ENCODE results near the gene IGFBP6. TPM values are rescaled to one million over a fixed set of nuclear protein-coding genes. Genes with fewer than 3 reads are reported as not detected.
A peak's percentile ranks its signal among the peaks of the same experiment; 100 is the strongest.

IGFBP6 gene
- total and polyA plus RNA-seq, 9 of the 15 experiments (the other 6 are each of a cell fraction or from before 2014, with no cell fraction given) = 0.15 to 1.4 (median 0.54) TPM

GRCh38 chr12:53093777-53094393, 3.6 kb upstream of the IGFBP6 start (continued):
- TF ChIP-seq, protein P1, sequence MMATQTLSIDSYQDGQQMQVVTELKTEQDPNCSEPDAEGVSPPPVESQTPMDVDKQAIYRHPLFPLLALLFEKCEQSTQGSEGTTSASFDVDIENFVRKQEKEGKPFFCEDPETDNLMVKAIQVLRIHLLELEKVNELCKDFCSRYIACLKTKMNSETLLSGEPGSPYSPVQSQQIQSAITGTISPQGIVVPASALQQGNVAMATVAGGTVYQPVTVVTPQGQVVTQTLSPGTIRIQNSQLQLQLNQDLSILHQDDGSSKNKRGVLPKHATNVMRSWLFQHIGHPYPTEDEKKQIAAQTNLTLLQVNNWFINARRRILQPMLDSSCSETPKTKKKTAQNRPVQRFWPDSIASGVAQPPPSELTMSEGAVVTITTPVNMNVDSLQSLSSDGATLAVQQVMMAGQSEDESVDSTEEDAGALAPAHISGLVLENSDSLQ (IDR thresholded peaks at IDR 0.05) = 0 out of 2 replicates have a peak, but pooled peaks have one; percentile 28
- TF ChIP-seq GABPA (tag; conservative IDR thresholded peaks at IDR 0.05; ENCODE audit: low read depth) (0 out of 2 replicates have a peak, but pooled peaks have one; percentile 22), SAFB (IDR thresholded peaks at IDR 0.05; ENCODE audit: borderline replicate concordance, low read depth, low read length) (no peak), SREBF2 (CRISPR knock-in tag; IDR thresholded peaks at IDR 0.05) (no peak), NFRKB (IDR thresholded peaks at IDR 0.05; ENCODE audit: low read depth) (no peak), ZNF507 (tag; conservative IDR thresholded peaks at IDR 0.05) (no peak), ZBTB33 (CRISPR knock-in tag; IDR thresholded peaks at IDR 0.05) (no peak), SPI1 (IDR thresholded peaks at IDR 0.05; ENCODE audit: borderline replicate concordance, low read depth, low read length) (peak; percentile 83), CREM (IDR thresholded peaks at IDR 0.05; ENCODE audit: low read depth) (peak; percentile 59; the same call in 1 of the 2 replicates), HSF4 (CRISPR knock-in tag; IDR thresholded peaks at IDR 0.05; ENCODE audit: borderline replicate concordance) (no peak), MIER1 (IDR thresholded peaks at IDR 0.05; ENCODE audit: low read depth) (no peak), POLR2AphosphoS2 (IDR thresholded peaks at IDR 0.05; ENCODE audit: low read length) (no peak), LEF1 (IDR thresholded peaks at IDR 0.05) (no peak), PHF20 (IDR thresholded peaks at IDR 0.05; ENCODE audit: partially characterized antibody) (no peak), SRSF3 (IDR thresholded peaks at IDR 0.05; ENCODE audit: insufficient read depth, low read length) (no peak)
- TF ChIP-seq, protein P2, sequence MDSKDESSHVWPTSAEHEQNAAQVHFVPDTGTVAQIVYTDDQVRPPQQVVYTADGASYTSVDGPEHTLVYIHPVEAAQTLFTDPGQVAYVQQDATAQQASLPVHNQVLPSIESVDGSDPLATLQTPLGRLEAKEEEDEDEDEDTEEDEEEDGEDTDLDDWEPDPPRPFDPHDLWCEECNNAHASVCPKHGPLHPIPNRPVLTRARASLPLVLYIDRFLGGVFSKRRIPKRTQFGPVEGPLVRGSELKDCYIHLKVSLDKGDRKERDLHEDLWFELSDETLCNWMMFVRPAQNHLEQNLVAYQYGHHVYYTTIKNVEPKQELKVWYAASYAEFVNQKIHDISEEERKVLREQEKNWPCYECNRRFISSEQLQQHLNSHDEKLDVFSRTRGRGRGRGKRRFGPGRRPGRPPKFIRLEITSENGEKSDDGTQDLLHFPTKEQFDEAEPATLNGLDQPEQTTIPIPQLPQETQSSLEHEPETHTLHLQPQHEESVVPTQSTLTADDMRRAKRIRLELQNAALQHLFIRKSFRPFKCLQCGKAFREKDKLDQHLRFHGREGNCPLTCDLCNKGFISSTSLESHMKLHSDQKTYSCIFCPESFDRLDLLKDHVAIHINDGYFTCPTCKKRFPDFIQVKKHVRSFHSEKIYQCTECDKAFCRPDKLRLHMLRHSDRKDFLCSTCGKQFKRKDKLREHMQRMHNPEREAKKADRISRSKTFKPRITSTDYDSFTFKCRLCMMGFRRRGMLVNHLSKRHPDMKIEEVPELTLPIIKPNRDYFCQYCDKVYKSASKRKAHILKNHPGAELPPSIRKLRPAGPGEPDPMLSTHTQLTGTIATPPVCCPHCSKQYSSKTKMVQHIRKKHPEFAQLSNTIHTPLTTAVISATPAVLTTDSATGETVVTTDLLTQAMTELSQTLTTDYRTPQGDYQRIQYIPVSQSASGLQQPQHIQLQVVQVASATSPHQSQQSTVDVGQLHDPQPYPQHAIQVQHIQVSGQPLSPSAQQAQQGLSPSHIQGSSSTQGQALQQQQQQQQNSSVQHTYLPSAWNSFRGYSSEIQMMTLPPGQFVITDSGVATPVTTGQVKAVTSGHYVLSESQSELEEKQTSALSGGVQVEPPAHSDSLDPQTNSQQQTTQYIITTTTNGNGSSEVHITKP (IDR thresholded peaks at IDR 0.05; ENCODE audit: partially characterized antibody) = peak; percentile 71
